Inflammatory macrophage treated with lipopolysaccharide for 1 hour (primary cell): ENCODE measurements around the gene CCER1.

ENCODE experiments used
- DNase-seq, 2 donors: peaks; one replicate each; pipeline ENCODE4 v3.0.0-alpha.2; 2020 to 2022

CCER1 gene

GRCh38 chr12:90964616-90965015 is 9.6 kb upstream of the CCER1 start:
- DNase-seq: no peak

DNA sequence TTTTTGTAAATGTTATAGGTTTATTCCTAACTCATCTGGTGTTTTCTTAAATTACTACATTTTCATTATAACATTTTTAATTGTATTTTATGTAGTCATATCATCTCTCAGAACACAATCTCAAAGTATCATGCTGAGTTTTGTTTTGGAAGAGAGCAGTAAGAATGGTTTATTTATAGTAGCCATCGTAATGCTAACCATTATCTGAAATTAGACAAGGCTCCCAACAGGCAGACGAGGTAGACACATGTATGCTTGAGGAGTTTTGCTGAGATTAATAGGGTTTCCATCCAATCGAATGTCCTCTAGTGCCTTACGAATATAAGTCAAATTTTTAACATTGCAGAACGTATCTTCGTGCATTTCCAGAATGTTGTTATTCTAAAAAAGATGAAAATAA is 9.0 kb upstream of the CCER1 start:
- no peak for DNase-seq

DNA sequence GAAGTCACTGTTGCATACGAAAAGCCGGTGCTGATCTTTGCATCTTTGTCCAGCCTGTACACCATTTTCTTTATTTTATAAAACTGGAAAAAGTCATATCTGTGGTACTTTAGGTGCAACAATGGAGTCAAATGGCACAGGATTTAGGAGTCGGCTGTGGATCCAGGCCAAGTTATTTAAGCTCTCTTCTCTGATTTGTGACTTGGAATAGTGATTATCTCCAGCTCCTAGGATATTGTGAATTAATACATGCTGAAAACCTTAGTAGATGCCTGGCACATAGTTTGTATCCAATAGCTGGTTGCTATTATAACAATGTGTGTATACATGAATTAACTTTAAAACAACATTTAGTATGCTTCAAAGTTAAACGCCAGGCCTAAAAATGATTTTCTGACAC is 6.2 kb upstream of the CCER1 start:
- DNase-seq: no peak

GRCh38 chr12:90959538-90960139 is 4.7 kb upstream of the CCER1 start:
- peak; percentile 28 to 68 for DNase-seq

DNA sequence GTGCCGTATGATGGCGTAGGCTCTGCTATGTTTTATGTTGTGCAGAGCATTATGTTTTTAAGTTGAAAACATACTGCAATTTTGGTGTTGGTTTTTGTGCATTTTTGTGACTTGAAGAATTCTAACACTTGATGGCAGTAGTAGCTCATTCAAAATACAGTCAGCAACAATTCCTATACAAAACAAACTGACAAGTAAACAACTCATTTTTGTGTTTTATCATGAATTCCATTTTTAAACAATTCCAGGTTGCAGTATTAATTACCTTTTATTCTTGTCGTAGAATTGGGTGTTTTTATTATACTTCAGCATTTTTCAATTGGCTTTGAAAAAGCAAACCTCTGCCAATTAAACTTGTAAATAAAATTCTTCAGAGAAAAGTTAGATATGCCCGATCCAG is 4.1 kb upstream of the CCER1 start:
- DNase-seq: no peak

DNA sequence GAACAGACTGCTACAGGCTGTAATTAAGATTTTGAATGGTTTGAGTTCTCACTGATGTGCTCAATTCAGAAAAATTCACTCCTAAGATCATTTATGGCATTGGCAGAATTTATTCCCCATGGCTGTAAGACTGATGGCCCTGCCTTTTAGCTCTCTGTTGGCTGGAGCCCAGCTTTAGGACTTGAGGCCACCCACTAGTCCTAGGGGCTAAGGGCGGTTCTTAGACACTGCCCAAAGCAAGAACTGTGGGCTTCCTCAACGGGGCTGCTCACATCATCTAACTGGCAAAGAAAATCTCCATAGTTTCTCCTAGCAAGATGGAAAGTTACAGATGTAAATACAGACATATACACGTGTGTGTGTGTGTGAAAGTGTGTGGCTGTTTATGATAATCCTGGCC is 3.4 kb upstream of the CCER1 start:
- no peak for DNase-seq

DNA sequence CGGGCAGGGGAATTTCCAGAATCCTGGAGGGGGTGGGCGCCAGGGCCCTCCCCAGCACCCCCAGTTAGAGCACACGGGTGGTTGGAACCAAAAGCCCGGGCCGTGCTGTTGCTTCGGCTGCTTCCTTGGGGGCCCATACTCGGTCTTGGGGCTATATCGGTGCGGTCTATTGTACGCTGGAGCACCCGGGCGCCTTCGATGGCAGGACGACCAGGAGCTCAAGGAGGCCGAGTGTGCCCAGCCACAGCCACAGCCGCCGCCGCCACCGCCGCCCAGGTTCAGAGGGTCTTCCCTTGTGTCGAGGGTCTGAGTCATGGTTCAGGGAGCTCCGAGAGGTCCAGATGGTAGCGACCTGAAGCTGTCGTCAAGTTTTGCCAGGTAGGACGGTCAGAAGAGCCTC is 548 bp downstream of the CCER1 start:
- DNase-seq: no peak

GRCh38 chr12:90953956-90954421 is 987 bp downstream of the CCER1 start:
- no peak for DNase-seq

- DNase-seq: no peak
Observed at GRCh38 chr12:90951432-90952105, 3.4 kb downstream of the CCER1 start.

- DNase-seq: no peak
Observed at GRCh38 chr12:90947869-90948268, 7.1 kb downstream of the CCER1 start.

DNA sequence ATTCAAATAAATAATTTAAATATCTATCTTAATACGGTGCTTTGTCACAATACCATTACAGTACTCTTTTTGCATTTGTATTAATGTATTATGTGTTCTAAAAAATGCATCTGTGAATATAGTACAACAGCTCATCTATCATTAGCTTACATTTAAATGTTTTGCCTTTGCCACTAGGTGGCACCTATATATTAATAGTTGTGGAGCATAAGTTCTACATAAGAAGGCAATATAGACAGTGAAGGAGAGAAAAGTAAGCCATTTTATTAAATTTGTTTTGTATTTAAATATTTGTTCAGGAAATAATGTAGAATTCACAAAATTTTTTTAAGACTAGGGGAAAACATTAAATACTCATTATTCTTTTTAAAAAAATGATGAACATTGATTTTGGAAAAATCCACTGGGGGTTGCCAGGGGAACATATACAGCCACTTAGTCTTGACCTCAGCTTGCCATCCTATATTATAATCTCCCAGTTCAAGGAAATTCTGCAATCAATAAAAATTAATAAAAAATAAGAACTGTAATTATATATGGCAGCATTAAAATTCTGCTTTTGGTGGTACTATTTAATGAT is 9.8 kb downstream of the CCER1 start:
- peak; percentile 25 to 41 for DNase-seq

GRCh38 chr12:90943255-90943654 is 11.7 kb downstream of the CCER1 start:
- no peak for DNase-seq

DNA sequence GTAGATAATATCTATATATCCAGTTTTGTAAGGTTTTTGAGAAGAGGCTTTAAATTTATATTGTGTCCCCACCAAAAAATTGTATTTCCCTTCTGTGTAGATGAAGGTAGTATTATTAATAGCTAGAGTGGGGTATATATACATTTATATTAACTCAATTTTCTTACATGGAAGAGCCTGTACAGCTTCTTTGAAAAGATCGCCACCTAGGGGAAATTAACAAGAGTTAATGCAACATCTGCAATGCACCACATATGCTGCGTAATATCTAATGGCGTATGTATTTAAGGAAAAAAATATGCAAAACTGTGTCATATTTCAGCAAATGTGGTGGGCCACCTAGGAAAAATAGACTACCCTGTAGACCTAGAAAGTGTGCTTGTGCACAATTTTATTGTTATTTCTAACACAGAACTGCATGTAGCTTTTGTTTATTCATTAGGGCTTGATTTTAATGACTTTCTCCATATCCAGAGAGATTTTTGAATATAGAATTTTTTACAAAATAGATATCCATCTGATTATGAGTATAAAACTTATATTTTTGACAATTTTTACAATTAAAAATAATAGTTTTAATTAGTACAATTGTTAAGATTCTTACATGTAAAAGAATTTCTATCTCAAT is 14.0 kb downstream of the CCER1 start:
- DNase-seq: peak; percentile 18 to 53

DNA sequence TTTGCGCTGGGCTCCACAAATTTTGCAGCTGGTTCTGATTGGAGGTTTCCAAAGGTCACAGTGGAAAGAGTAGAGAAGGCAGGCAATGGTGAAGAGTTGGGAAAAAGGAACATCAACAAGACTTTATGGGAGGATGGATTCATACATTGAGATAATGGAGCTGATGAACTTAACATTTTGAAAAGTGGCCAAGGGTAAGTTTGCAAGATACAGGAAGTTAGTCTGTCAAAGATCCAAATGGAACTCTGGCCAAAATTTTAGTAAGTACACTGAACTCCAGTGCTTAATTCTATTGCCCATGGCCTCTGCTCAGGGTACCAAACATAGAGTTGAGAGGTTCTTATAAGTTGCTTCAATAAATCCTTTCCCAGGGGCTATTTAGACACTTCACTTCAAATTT is 15.6 kb downstream of the CCER1 start:
- DNase-seq: no peak

DNA sequence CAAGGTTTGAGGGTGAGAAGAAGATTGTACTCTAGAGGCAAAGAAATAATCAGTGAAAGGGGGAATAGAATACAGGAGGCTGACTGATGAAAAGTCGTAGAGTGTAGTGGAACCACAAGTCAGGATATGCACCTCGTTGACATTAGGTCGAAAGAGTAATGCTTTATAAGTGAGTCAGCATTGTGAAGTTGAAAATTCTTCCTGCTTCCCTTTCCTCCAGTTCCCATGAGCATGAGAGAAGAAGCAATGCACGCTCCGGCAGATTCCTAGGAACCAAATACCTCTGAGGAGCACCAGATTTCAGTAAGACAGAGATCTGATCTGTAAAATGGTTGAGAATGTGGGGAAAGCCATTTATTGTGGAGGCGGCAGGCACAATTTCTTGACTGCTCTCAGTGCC is 16.5 kb downstream of the CCER1 start:
- DNase-seq: no peak

DNA sequence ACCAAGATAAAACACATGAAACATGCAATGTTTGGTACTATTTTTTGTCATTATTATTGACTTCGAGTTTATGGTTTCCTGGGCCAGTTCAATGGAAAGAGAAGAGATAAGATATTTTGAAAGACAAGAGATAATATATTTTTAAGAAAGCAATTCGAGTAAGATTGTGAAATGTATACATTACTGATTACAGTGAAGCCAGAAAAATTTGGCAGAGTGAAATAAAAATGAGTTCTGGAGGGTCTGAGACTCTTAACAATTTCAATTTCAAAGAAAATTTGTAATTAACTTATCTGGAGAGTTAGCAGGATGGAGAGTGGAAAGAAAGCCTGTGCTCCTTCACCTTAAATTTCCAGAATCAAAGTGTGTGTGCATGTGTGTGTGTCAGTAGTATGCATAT is 17.3 kb downstream of the CCER1 start:
- no peak for DNase-seq

DNA sequence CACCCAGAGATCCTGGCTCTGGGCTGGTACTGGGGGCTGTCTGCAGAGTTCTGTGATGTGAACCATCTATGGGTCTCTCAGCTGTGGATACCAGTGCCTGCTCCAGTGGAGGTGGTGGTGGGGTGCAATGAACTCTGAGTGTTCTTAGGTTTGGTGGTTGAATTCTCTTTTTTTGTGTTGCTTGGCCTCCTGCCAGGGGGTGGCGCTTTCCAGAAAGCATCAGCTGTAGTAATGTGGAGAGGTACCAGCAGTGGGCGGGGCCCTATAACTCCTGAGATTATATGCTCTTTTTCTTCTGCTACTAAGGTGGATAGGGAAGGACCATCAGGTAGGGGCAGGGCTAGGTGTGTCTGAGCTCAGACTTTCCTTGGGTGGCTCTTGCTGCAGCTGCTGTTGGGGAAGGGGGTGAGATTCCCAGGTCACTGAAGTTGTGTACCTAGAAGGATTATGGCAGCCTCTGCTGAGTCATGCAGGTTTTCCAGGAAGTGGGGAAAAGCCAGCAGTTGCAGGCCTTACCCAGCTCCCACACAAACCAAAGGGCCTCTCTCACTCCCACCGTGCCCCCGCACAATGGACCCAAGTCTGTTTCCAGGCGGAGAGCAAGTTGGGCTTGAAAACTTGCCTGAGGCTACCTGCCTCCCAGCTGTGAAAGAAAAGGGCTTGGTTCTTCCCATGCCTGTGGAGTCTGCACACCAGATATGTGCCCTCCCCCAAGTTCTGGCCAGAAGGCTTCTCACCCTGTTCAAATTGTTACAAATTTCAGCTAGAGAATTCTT is 18.6 kb downstream of the CCER1 start:
- DNase-seq: no peak

DNA sequence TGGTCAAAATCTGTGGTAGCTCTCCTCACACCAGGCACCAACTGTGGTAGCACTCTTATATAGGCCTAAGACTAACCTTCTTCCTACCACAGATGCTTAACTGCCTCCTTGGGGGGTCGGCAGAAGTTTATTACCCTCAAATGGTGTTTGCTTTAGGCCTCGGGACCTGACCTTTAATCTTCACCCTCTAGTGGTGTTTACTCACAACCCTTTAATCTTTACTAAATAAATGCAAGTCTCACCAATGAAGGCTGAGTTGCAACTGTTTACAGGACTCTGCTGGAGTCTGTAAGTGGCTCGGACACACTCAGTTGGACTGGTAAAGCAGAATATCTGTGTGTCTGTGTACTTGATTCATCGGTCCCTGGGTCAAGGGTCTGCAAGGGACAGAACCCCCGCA is 29.4 kb downstream of the CCER1 start:
- no peak for DNase-seq

- no peak for DNase-seq
Observed at GRCh38 chr12:90924406-90924805, 30.6 kb downstream of the CCER1 start.

DNA sequence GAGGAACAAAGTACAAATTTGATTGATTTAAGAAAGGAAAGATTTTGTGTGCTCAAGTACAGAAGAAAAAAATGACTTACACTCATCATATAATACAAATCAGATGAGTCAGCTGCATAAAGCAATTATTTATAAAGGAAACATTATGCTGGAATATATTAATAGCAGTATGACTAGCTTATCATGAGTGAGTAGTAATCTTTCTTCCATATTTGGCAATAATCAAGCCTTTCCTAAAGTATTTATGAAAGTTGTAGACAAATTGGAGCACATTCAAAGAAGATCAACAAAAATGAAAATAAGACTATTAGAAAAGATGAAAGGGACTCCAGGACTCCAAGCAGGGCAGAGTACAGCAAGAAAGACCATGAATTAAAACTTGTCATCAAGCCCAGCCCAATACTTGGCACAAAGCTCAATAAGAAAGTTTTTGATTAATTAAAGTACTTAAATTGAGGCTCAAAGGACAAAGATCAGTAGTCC is 32.8 kb downstream of the CCER1 start:
- DNase-seq: no peak

DNA sequence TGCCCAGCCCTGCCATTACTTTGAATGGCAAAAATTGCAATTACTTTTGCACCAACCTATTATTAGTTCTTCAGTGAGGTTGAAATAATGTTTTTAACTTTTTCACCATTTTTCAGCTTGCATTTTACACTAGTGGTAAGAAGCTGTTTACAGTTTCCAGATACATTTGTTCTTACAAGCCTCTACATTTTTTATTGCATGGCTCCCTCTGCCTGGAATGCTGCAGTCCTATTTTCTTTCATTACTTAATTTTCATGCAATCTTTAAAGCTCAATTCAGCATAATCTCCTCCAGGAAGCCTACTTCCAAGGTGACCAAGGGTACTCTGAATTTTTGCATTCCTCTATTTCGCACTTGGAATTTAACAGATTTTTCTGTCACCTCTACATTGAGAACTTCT is 33.4 kb downstream of the CCER1 start:
- DNase-seq: no peak

- no peak for DNase-seq
Observed at GRCh38 chr12:90920222-90920621, 34.8 kb downstream of the CCER1 start.

GRCh38 chr12:90917431-90917830 is 37.5 kb downstream of the CCER1 start:
- DNase-seq: no peak
